Activated CD8-positive, alpha-beta memory T cell treated with anti-CD3 and anti-CD28 coated beads for 48 hours (primary cell): Measurements from ENCODE around the gene FUT7.

Experiments used
- DNase-seq, 3 experiments: peaks; one replicate each; pipeline ENCODE4 v3.0.0-alpha.2; 2020; ENCODE audit warnings: low read depth in 2 of 3, low spot score in 2 of 3

FUT7 gene

GRCh38 chr9:137019891-137020683 is 11.8 kb downstream of the FUT7 start:
- no peak for DNase-seq

- no peak for DNase-seq
Observed at GRCh38 chr9:137018761-137019559, 12.9 kb downstream of the FUT7 start.

GRCh38 chr9:137017791-137018497 is 13.9 kb downstream of the FUT7 start:
- DNase-seq: no peak

GRCh38 chr9:137017071-137017470 is 14.8 kb downstream of the FUT7 start:
- DNase-seq: no peak

GRCh38 chr9:137016436-137016835 is 15.5 kb downstream of the FUT7 start:
- no peak for DNase-seq

GRCh38 chr9:137015976-137016375 is 15.9 kb downstream of the FUT7 start:
- DNase-seq: no peak

GRCh38 chr9:137015540-137015930 is 16.4 kb downstream of the FUT7 start:
- no peak for DNase-seq

GRCh38 chr9:137014776-137015539 is 16.9 kb downstream of the FUT7 start:
- no peak for DNase-seq

GRCh38 chr9:137014166-137014565 is 17.7 kb downstream of the FUT7 start:
- DNase-seq: no peak

- no peak for DNase-seq
Observed at GRCh38 chr9:137013571-137013940, 18.3 kb downstream of the FUT7 start.

GRCh38 chr9:137012694-137013570 is 19.0 kb downstream of the FUT7 start:
- no peak for DNase-seq

GRCh38 chr9:137011907-137012675 is 19.8 kb downstream of the FUT7 start:
- no peak for DNase-seq

- no peak for DNase-seq
Observed at GRCh38 chr9:137011156-137011555, 20.7 kb downstream of the FUT7 start.

- DNase-seq: no peak
Observed at GRCh38 chr9:137009938-137010732, 21.8 kb downstream of the FUT7 start.

GRCh38 chr9:137009217-137009616 is 22.7 kb downstream of the FUT7 start:
- no peak for DNase-seq

- no peak for DNase-seq
Observed at GRCh38 chr9:137008312-137008711, 23.6 kb downstream of the FUT7 start.

- no peak for DNase-seq
Observed at GRCh38 chr9:137007816-137008270, 24.0 kb downstream of the FUT7 start.

GRCh38 chr9:137007108-137007815 is 24.6 kb downstream of the FUT7 start:
- DNase-seq: no peak
